BE2C (cell line): ENCODE results near the gene USH2A.

Experiments
- DNase-seq: peaks from one replicate; pipeline ENCODE4 v3.0.0-alpha.2; 2020
- H3K27me3 ChIP-seq: fragments of 250-450 bp; sonication (Bioruptor Pico); 2 replicates; pipeline ENCODE4 v1.5.1; 2020; ENCODE audit warnings: mild to moderate bottlenecking
- H3K36me3 ChIP-seq: fragments of 250-450 bp; sonication (Bioruptor Pico); 2 replicates; pipeline ENCODE4 v1.5.1; 2020; ENCODE audit warnings: mild to moderate bottlenecking
- H3K4me1 ChIP-seq: fragments of 250-450 bp; sonication (Bioruptor Pico); 2 replicates; pipeline ENCODE4 v1.5.1; 2020
- H3K4me3 ChIP-seq: 2 replicates; pipeline ENCODE4 v1.5.1; 2011; ENCODE audit warnings: low read depth, low read length
- H3K9me3 ChIP-seq: fragments of 250-450 bp; sonication (Bioruptor Pico); 2 replicates; pipeline ENCODE4 v1.5.1; 2020
- CTCF ChIP-seq: IDR thresholded peaks from 2 replicates; pipeline ENCODE4 v1.5.1; 2012; ENCODE audit warnings: mild to moderate bottlenecking, low read depth, low read length

Gene USH2A

DNA sequence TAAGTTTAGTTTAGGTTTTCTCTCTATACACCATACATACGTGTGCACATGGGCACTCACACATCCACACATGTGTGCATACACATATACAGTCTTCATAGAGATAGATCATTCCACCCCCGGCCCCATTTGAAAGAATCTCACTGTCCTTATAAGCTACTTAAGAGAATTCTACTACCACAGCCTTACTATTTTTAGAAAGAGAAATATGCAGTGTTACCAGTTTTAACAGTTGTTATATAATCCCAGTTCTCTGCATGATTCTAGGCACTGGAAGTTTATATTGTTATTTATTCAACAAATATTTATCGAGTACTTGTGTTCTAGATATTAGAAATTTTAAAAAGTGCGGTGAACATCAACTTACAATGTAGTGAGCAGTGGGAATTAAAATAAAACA, 814.6 kb downstream of the USH2A start:
- Histone ChIP-seq H3K36me3 (peaks cover 45% of the 10 kb centered on the region), H3K4me1 (peaks cover 8% of the 10 kb centered on the region; the same call in 1 of the 2 replicates), H3K9me3 (no peaks in the 10 kb centered on the region), H3K27me3 (no peaks in the 10 kb centered on the region), H3K4me3 (no peak overlapping the region)
- TF ChIP-seq CTCF: no peak
- DNase-seq: no peak

- Histone ChIP-seq H3K27me3 (no peaks in the 10 kb centered on the region), H3K9me3 (no peaks in the 10 kb centered on the region), H3K4me3 (no peak overlapping the region), H3K4me1 (peaks cover 8% of the 10 kb centered on the region; the same call in 1 of the 2 replicates), H3K36me3 (peaks cover 37% of the 10 kb centered on the region)
- DNase-seq: no peak
- TF ChIP-seq CTCF: no peak
Observed at GRCh38 chr1:215607412-215607811, 815.8 kb downstream of the USH2A start.

- peaks cover 29% of the 10 kb centered on the region for H3K36me3 ChIP-seq
- DNase-seq: no peak
Observed at GRCh38 chr1:215606564-215607168, 816.6 kb downstream of the USH2A start.

DNA sequence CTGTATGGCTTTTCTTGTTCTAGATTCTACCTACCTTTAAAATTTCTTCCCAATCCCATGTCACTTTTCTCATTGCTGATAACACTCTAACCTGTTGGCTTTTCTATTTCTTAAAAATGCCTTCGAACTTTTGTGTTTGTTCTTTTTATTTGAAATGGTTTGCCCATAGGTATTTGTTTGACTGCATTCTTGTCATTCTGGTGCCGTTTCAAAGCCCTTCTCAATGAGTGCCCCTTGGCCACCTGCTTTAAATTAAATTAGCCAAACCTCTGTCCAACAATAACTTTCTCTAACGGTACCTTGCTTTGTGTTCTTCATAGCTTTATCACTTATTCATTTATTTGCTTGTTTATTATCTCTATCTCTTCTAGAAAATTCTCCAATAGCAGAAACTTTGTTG, 817.2 kb downstream of the USH2A start:
- H3K4me3 ChIP-seq: no peak overlapping the region
- H3K36me3 ChIP-seq: peaks cover 29% of the 10 kb centered on the region
- no peaks in the 10 kb centered on the region for H3K27me3 ChIP-seq
- H3K4me1 ChIP-seq: peaks cover 8% of the 10 kb centered on the region; the same call in 1 of the 2 replicates
- DNase-seq: no peak
- H3K9me3 ChIP-seq: no peaks in the 10 kb centered on the region
- TF ChIP-seq CTCF: no peak

More at GRCh38 chr1:215606564-215607168, 816.6 kb downstream of the USH2A start:
- no peak overlapping the region for H3K4me3 ChIP-seq
- H3K4me1 ChIP-seq: peaks cover 8% of the 10 kb centered on the region; the same call in 1 of the 2 replicates
- H3K27me3 ChIP-seq: no peaks in the 10 kb centered on the region
- no peaks in the 10 kb centered on the region for H3K9me3 ChIP-seq
- peak; percentile 39; the same call in 1 of the 2 replicates for TF ChIP-seq CTCF

GRCh38 chr1:215605011-215605621, 818.1 kb downstream of the USH2A start:
- Histone ChIP-seq H3K9me3 (no peaks in the 10 kb centered on the region), H3K4me1 (peaks cover 8% of the 10 kb centered on the region; the same call in 1 of the 2 replicates), H3K4me3 (no peak overlapping the region), H3K27me3 (no peaks in the 10 kb centered on the region), H3K36me3 (peaks cover 29% of the 10 kb centered on the region)
- no peak for DNase-seq
- no peak for TF ChIP-seq CTCF

DNA sequence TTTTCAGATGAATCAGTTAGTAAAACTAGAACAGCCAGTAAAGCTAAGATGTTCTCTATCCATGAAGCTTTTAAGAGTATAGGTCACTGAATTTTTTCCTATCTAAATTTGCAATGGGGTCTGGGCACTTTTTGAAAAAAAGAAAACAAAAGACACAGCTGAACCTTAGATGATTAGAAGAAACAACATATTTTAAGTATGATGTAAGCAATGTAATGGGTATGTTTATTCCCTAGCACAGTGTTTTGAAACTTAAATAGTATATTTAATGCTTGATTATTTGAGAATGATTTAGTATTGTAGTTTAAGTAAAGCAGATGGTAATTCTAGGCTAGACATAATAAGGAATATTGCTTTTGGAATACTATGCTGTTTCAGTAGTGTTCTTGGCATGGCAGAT, 819.9 kb downstream of the USH2A start:
- no peak for TF ChIP-seq CTCF
- H3K9me3 ChIP-seq: no peaks in the 10 kb centered on the region
- no peak for DNase-seq
- H3K27me3 ChIP-seq: no peaks in the 10 kb centered on the region
- H3K4me1 ChIP-seq: peaks cover 8% of the 10 kb centered on the region; the same call in 1 of the 2 replicates
- peaks cover 15% of the 10 kb centered on the region for H3K36me3 ChIP-seq
- H3K4me3 ChIP-seq: no peak overlapping the region
